HEK293 (cell line): ENCODE measurements around the gene TMSB4X.

Experiments used
- CTCF ChIP-seq: fragments of 450-650 bp; formaldehyde crosslinking; IDR thresholded peaks from 2 replicates; pipeline ENCODE4 v1.5.1; 2016; ENCODE audit warnings: missing biosample characterization, missing genetic modification characterization
- KLF16 ChIP-seq: fragments of 450-650 bp; formaldehyde crosslinking; IDR thresholded peaks from 2 replicates; pipeline ENCODE4 v1.5.1; 2017; ENCODE audit warnings: missing biosample characterization, missing genetic modification characterization
- PATZ1 ChIP-seq: fragments of 450-650 bp; formaldehyde crosslinking; IDR thresholded peaks from 2 replicates; pipeline ENCODE4 v1.5.1; 2016; ENCODE audit warnings: missing biosample characterization, missing genetic modification characterization
- SP2 ChIP-seq: fragments of 450-650 bp; formaldehyde crosslinking; IDR thresholded peaks from 2 replicates; pipeline ENCODE4 v1.5.1; 2016; ENCODE audit warnings: missing biosample characterization, missing genetic modification characterization
- ZNF248 ChIP-seq: fragments of 450-650 bp; formaldehyde crosslinking; IDR thresholded peaks from 2 replicates; pipeline ENCODE4 v1.5.1; 2017; ENCODE audit warnings: missing biosample characterization, missing genetic modification characterization
- ZNF335 ChIP-seq: fragments of 450-650 bp; formaldehyde crosslinking; conservative IDR thresholded peaks from 2 replicates; pipeline ENCODE4 v1.5.1; 2016; ENCODE audit warnings: missing biosample characterization, missing genetic modification characterization
- ZNF416 ChIP-seq: fragments of 450-650 bp; formaldehyde crosslinking; IDR thresholded peaks from 2 replicates; pipeline ENCODE4 v1.5.1; 2016; ENCODE audit warnings: missing biosample characterization, missing genetic modification characterization
- ZNF558 ChIP-seq: fragments of 450-650 bp; formaldehyde crosslinking; IDR thresholded peaks from 2 replicates; pipeline ENCODE4 v1.5.1; 2016; ENCODE audit warnings: missing biosample characterization, missing genetic modification characterization

DNA sequence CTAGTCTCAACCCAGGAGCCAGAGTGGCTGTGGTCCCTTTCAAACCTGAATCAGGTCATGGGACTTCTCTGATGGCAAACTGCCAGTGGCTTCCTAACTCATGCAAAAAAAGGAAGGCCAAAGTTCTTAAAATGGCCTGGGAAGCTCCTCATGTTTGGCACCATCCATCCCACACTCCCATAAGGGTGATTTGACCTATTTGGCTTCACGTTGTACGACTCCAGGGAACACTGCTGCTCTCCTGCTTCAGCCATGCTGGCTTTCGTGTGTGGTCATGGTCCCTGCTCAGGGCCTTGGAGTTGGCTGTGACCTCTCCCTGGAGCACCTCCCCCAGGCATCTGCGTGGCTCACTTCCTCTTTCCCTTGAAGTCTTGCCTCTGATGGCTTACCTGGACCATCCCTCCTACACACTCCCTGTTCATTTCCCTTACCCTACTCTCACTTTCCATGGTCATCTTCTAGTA, 12.8 kb upstream of the TMSB4X start:
- TF ChIP-seq CTCF (tag by site-specific recombination) (no peak), ZNF248 (tag by site-specific recombination) (no peak), ZNF416 (tag by site-specific recombination) (no peak), ZNF558 (no peak), ZNF335 (tag by site-specific recombination) (no peak), KLF16 (no peak), PATZ1 (tag by site-specific recombination) (no peak), SP2 (no peak)
